Cardiac septum (tissue), 1 donor: ENCODE data around the gene FILIP1L. TPM values are rescaled to one million over a fixed set of nuclear protein-coding genes. Genes with fewer than 3 reads are reported as not detected.

Source experiments
- DNase-seq: peaks from one replicate; pipeline ENCODE4 v3.0.0-alpha.2; 2020; ENCODE audit warnings: low spot score
- intact Hi-C: fragments of 100-400 bp; cut with DNase I; formaldehyde crosslinking; loops from one replicate; pipeline ENCODE4 v1.14.0; 2022
- total RNA-seq: library from RNA; stranded (reverse); fragmentation: NEBNext Ultra II Directional; extraction: Animal tissue kit (Norgen Biotek cat#: 25700); gene quantifications from one replicate; pipeline ENCODE4 v1.2.1, GENCODE V29; 2021
- donor health status: DM: no; HTN: no; CAD: no.

The FILIP1L gene
- total RNA-seq, 1 donor from 2014 or later: 120 TPM

DNA sequence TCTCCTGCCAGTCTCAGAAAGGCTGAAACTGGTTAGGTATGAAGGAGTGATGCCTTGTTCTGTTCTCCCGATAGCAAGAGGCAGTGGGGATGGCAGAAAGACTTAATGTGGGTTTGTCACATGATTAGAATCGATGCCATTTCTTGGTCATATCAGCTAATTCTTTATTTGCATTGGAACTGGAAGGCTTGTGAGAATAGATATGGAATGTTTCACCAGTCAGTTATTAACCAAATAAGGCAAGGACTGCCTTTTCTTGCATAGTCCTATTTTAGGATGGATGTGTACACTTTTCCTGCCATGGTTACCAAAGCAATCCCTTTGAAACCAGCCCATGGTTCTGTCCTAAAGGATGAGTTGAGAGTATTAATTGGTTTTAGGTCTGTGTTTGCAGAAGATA, 33.7 kb downstream of the FILIP1L start:
- intact Hi-C loops: no loop called here

DNA sequence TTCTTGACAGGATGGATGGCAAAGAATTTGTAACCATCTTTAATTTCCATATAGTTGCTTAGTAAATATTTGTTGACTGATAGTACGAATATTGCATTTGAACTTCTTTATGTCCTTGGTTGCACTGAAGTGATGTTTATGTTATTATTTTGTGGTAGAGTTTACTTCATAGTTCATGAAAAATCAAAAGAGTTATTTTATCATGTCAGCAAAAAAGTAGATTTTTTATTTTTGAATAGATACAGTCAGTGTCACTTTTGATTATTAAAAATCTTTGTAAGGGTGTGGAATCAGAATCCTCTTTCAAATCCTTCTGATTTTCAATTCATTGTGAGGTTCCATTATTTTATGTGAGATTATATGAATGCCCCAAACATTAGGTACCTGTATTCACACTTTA, 35.0 kb downstream of the FILIP1L start:
- intact Hi-C loops: no loop called here
- no peak for DNase-seq

More for the DNA sequence above, 33.7 kb downstream of the FILIP1L start:
- no peak for DNase-seq

DNA sequence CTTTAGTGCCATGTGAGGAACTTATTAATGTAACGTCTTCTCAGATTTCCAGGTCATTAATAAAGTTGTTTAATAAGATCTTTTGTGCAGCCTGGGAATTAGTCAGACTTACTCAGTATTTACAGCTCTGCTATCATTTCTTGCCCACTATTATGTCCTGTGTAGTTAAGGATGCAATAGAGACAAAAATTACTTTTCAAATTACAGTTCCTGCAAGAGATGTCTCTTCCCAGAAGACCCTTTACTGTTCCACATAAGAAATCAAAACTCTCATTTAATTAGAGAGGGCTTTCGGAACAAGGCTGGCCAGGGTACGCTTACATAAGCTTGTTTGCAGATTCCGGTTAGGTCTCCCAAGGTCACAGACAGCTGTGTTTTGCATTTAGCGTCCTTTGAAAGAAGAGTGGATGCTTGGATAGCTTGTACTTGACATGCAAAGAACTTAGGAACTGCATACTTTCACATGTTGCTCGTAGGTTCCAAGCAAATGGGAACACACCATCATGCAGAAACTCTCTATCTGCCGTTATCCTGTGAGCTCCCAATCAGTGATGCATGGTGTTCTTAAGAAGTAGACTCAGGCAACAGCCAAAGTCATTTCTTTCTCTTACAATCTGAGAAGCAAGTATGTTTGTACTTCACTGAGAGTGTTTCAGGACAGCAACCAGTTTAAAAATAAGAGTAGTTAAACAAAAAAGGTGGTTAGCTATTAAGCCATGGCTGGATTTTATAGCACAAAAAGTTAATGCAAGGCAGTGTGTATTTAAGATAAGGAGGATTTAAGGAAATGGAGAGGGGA, 37.4 kb downstream of the FILIP1L start:
- intact Hi-C loops: no loop called here
- no peak for DNase-seq

DNA sequence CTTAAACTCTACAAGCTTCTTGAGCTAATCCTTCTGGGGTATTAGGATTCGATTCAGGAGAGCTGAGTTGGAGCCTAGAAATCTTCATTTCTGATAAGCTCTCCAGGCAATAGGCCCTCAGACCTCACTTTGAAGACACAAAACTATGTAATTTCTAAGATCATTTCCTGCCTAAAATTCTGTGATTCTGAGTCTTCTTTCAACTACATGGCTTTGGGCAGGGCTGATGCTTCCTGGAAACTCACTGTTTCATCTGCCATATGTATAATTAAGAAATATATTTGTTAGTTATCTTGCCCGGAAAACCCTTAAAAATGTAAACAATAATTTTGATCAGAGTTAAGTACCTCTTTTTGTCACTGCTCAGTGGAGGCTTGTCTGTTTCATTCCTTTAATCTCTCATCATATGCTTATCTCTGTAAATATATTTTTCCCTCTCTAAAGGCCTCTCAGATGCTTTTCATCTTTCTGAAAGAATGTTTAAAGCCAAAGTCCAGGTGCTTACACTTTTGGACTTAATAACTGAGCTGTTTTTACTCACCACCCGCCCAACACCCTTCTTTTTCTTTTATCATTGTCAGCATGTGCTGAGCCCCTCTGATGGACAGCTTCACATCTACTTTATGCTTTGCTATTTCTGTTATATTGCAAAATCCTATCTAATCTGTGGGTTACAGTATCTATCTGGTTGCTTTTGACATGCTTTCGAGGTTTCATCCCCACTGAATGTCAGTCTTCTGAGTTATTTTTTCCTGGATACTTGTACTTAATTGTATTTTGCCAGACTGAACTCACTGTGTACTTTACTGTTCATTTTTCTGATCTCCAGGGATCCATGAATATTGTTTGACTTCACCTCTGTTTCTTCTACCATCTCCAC, 38.2 kb downstream of the FILIP1L start:
- no peak for DNase-seq
- intact Hi-C loops: no loop called here

DNA sequence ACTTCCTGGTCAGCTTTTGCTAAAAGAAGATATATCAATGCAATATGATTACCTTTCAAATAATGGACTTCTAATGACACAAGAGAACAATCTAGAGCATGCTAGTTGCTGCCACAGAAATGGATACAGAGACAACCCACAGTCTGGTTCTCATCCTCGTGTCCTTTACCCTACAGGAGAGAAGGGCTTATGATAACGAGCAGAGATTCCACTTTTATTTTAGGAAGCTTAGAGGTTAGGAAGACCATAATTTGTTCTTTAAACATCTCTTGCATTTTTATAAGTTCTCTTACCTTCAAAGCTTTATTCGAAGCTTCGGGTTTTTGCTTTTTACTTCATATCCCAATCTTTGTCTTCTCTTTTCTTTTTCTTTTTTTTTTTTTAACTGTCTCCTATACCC, 39.1 kb downstream of the FILIP1L start:
- no peak for DNase-seq
- intact Hi-C loops: no loop called here

DNA sequence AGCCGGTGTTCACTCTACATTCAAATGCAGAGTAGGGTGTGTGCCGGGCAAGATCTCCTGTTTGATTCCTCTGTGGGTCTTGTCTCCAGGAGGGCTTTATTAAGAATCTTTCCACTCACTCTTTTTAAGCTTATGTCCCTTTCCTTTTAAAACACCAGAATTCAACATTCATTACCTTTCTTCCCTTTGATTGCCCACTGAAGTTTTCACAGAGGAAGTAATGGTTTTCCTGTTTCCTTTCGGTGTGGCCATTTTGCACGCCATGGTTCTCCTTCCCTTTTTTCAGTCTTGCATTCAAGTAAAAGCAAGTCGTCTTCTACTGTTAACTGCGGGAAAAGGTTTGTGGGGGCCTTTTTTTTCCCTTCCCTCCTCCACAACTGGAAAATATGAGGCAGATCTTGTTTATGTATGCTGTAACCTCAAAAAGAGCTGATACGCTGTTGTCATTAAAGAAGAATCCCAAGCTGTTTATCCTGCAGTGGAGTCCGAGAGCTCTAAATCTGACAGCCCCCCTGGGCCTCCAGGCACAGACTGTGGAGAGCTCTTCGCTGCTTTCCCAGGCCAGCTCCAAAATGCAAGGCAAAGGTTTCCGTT, 40.5 kb downstream of the FILIP1L start:
- intact Hi-C loops: loop anchor here (5.0 kb wide), 1 partner anchor 83 kb away; no protein-coding TSS in a partner anchor

DNA sequence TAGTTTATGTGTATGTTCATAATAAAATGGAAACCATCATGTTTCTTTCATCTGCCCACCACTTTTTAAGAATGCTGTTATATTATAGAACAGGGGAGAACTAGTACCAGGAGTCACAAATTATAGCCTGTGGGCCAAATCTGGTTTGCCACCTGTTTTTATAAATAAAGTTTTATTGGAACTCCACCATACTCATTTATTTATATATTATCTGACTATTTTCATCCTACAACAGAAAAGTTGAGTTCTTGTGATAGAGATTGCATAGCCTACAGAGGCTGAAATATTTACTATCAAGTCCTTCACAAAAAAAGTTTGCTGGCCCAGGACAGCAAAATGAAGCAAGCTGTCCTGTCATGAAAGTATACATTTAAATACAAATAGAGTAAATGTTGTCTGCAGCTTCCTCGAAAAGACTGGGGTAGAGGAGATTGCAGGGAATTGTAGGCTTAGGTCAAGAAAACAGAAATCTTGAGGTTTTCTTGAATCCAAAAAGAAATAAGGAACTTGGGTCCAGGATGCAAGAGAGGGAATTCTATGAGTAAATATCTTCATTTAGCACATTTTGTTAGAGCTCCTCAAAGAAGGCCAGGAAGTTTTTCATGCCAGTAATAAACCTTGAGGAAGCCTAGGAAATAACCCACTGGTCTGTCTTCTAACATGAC, 41.1 kb downstream of the FILIP1L start:
- intact Hi-C loops: loop anchor here (5.0 kb wide), 1 partner anchor 84 kb away; no protein-coding TSS in a partner anchor
- no peak for DNase-seq

More for the DNA sequence above, 40.5 kb downstream of the FILIP1L start:
- peak; percentile 76 for DNase-seq

DNA sequence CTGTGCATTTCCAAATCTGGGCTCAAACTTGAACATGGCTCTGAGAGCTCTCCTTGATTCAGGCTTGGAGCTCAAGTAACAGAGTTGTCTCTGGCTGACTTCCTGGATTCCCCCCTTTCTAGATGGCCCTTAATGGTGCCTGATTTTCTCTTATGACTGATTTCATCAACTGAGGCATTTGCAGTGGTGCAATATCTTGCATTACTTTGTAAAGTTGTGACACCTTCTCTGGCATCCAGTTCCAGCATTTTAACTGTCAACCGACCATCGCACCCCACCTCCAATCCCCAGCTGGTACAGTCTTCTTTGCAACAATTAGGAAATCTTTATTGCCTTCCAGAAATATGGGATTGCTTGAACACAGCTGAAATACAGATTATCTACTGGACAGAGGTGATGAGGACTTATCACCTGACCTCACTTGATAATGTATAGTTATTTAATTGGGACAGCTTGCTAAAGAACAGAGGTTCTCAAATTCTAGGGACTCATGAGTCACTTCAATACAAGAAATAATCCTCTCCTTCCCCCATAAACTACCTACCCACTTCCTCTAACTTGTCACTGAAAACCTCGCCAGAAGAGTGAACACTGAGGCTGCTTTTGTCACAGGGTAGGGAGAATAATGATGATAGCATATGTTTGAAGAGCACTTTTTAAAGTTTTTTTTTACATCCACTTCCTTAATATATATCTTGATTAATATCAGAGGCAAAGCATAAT, 41.8 kb downstream of the FILIP1L start:
- intact Hi-C loops: loop anchor here (5.0 kb wide), 1 partner anchor 85 kb away; no protein-coding TSS in a partner anchor
- no peak for DNase-seq

DNA sequence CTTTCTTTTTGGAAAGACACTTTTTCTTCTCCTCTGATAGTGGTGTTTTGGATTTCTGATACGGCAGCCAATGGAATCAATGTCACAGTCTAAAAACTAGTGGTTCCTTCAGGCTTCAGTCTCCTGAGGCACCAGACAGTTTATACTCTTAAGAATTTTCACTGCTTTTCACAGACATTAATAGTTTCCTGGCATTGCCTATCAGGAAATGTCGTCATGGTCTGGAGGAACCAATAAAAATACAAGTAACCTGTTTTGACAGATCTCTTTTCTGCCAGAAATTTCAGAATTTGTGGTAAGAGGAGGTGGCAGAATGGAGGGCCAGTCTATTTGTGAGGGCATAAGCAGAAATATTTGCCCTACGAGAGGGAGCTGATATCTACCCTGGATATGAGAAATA, 44.8 kb downstream of the FILIP1L start:
- intact Hi-C loops: loop anchor here (5.0 kb wide), 1 partner anchor 227 kb away; no protein-coding TSS in a partner anchor
- DNase-seq: no peak

DNA sequence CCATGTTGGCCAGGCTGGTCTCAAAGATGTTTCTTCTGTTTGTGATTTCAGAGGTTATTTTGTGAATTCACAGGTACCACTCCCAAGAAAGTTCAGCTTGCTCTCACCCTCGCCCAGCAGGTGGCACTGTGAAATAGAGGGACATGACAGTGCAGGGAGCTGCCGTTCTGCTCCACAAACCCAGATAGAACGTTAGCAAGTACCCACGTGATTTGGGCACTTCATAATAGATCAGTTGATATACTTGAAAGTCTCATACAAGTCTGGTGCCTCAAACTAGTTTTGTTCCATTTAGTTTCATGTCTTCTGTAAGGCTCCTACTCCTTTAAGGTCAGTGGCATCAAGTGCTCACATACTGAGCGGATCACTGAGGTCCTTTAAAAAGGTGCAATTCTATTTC, 45.5 kb downstream of the FILIP1L start:
- intact Hi-C loops: loop anchor here (1.0 to 5.0 kb wide), 2 partner anchors 185 to 227 kb away; no protein-coding TSS in a partner anchor
- peak; percentile 90 for DNase-seq

DNA sequence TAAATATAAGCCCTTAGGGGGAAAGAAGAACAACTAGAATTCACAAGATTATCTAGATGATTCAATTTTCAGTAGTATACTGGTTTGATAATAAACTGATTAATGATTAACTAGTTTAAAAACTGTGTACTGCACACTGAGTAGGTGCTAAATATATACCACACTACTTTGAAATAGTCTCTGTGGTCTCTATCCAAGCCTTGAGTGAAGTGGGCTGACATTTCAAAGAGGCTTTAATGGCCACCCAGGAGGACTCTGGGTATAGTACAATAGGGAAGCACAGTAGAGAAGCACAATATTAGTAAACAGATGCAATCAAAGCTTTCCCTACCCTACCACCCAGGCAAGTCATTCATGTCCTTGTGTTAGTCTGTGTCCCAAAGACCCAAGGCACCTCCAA, 46.7 kb downstream of the FILIP1L start:
- intact Hi-C loops: loop anchor here (5.0 kb wide), 1 partner anchor 225 kb away; no protein-coding TSS in a partner anchor
- DNase-seq: no peak

DNA sequence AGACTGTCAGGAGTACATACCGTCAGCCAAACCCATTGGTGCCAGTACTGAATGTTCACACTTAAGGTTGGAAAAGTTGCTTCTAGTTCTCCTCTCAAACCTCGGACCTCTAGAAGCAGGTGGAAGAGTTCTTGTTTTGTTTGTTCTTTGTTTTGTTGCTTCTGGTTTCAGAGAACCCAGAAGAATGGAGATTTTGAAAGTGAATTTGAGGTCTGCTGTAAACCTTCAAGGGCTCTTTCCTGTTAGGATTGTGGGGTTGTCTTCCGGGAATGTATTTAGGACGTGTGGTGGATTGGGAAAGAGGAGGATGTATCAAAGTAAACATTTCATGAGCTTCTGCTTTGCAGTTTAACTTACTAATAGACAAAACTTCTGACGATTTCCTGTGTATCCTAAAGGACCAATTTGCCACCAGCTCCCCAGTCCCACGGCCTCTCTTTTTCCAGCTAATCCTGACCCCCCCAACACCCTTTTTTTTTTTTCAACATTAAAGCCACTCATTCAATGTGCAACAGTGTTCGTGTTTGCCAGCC, 50.3 kb downstream of the FILIP1L start:
- no peak for DNase-seq
- intact Hi-C loops: no loop called here

DNA sequence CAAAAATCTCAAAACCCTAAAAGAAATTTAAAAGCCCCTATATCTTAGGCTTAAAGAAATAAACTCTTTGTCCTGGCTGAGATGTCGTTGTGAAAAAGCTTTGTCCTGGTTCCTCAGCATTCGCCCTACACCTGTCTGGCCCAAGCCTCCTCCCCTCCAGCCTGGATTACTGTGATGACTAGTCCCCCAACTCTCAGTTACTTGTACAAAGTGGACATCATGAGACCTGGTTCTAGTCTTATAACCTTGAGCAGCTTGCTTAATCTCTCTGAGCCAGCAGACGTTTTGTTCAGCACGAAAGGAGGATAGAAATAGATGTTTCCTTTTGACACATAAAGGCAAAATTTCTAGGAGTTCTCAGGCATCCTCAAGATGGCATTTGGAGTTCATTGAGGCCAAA, 51.6 kb downstream of the FILIP1L start:
- no peak for DNase-seq
- intact Hi-C loops: no loop called here

DNA sequence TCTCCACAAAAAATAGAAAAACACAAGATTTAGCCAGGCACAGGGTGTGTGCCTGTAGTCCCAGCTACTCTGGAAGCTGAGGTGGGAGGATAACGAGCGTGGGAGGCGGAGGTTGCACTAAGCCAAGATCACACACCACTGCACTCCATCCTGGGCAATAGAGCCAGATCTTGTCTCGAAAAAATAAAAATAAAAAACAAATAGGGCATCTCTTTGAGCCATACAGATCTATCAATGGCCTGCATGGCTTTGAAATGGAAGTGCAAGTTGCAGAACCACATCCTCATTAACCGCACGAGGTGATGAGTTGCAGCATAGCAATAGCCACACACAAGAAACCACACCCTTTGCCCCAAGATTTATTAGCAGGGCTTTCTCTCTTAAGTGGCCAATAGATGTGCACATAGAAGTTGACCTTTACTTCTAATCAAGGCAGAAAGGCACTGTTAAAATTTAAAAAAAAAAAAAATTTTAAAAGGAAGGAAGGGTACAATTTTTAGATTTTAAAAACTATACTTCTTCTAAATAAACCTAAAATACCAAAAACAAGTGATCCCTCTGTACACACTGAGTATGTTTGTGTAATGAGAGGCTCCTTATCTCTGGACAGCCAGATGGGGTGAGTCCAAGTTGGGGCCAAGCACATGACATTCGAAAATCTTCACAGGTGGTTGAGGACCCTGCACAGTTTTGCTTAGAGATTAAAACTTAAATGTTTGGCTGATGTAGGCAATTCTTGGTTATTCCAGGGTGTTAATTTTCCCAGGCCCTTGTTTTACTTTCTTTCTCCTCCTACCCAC, 53.4 kb downstream of the FILIP1L start:
- intact Hi-C loops: no loop called here
- no peak for DNase-seq

DNA sequence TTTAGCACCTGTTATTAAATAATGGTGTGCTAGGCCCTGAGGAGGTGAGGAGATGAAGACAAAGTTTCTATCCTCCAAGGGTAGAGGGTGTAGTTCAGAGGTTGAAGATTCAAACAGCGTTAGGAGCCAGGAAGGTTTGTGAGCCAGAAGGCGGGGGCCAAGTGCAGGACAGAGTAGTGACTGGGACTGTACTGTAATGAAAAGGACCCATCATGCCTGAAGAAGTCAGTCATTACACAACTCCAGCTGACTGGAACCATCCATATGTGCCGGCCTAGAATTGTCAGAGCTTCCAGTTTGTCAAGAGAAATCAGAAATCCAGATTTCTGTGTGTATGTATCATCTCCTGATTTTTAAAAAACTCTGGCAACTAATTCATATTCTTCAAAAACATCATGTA, 54.8 kb downstream of the FILIP1L start:
- intact Hi-C loops: no loop called here
- DNase-seq: no peak

DNA sequence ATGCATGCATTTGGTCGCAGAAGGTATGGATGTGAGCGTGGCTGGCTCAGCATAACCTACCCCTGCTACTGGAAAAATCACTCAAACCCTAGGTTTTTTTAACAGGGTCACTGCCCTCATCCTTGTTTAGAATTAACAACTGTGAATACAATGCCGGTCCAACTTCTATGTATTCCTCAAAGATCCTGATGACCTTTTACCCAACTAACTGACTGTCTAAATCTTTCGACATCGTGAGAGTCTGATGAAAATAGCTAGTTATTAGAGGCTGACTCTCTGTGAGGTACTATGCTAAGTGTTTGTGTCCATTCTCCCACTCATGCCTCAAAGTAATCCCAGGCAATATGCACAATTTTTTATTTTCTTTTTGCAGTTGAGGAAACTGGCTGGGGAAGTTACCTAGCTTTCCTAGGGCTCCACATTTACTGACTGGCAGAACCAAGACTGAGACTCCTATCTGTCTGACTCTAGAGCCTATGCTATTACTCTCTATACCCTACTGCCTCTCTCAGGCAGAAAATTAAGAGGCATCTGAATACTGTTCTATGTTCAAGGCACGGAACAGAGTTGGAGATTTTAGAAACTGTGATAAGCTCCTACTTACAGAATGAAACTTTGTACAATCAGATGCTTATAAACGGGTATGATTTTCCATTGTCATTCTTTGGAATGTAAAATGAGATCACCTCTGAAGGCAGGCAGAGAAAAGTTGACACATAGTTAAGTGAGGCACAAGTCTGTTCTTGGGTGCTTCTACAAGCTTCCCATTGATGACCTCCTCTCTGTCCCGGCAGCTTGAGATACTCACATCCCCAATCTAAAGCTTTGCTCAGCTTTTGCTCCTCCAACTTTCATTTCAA, 56.4 kb downstream of the FILIP1L start:
- intact Hi-C loops: no loop called here
- DNase-seq: no peak
